ENCODE measurements around the gene GTPBP6.

DNA sequence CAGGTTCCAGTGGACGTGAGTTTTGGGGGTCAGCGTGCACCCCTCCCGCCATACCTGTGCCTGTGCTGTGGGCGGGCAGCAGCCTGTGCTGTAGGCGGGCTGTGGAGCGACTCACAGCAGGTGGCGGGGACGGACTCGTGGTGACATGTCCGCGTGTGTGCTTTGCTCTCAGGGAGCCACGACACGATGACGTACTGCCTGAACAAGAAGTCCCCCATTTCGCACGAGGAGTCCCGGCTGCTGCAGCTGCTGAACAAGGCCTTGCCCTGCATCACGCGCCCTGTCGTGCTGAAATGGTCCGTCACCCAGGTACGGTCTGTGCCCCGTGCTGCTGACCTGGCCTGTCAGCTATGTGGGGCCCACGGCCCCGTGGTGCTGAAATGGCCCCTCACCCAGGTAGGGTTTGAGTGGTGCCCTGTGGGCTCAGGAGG is 30.0 kb downstream of the GTPBP6 start:
- TF ChIP-seq, protein P1, sequence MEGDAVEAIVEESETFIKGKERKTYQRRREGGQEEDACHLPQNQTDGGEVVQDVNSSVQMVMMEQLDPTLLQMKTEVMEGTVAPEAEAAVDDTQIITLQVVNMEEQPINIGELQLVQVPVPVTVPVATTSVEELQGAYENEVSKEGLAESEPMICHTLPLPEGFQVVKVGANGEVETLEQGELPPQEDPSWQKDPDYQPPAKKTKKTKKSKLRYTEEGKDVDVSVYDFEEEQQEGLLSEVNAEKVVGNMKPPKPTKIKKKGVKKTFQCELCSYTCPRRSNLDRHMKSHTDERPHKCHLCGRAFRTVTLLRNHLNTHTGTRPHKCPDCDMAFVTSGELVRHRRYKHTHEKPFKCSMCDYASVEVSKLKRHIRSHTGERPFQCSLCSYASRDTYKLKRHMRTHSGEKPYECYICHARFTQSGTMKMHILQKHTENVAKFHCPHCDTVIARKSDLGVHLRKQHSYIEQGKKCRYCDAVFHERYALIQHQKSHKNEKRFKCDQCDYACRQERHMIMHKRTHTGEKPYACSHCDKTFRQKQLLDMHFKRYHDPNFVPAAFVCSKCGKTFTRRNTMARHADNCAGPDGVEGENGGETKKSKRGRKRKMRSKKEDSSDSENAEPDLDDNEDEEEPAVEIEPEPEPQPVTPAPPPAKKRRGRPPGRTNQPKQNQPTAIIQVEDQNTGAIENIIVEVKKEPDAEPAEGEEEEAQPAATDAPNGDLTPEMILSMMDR (IDR thresholded peaks at IDR 0.05): no peak
- TF ChIP-seq SIN3A (IDR thresholded peaks at IDR 0.05; ENCODE audit: borderline replicate concordance, insufficient read depth, low read depth, low read length): no peak

All from Panc1 (cell line).